Activated B cell treated with CpG ODN at 0.5 μM for 24 hours (primary cell): Measurements from ENCODE around the gene UBQLN4. TPM values are rescaled to one million over a fixed set of nuclear protein-coding genes. Genes with fewer than 3 reads are reported as not detected.

ENCODE experiments used
- ATAC-seq: fragments of 200-7000 bp; cut with Tn5 transposase; one replicate; pipeline ENCODE4 v1.10.0; 2021; ENCODE audit warnings: low read depth, mild to moderate bottlenecking, moderate library complexity
- CTCF ChIA-PET: fragments of 350-600 bp; sonication (Branson Sonifier 250); formaldehyde crosslinking; loops from one replicate; lab custom pipeline; 2021; ENCODE audit warnings: antibody characterized with exemption; lab: Charles Lee
- POLR2A ChIA-PET: fragments of 350-600 bp; sonication (Branson Sonifier 250); formaldehyde crosslinking; loops from one replicate; lab custom pipeline; 2021; ENCODE audit warnings: antibody characterized with exemption; lab: Charles Lee
- DNase-seq: peaks from one replicate; pipeline ENCODE4 v3.0.0; 2022
- H3K27ac Mint-ChIP-seq: one replicate; pipeline ENCODE4 v1.8.0; 2020; ENCODE audit warnings: mixed read lengths
- H3K27me3 Mint-ChIP-seq: one replicate; pipeline ENCODE4 v1.8.0; 2021; ENCODE audit warnings: mixed read lengths
- H3K36me3 Mint-ChIP-seq: one replicate; pipeline ENCODE4 v1.8.0; 2021; ENCODE audit warnings: low read depth, mixed read lengths
- H3K4me1 Mint-ChIP-seq: one replicate; pipeline ENCODE4 v1.8.0; 2021; ENCODE audit warnings: mixed read lengths
- H3K4me3 Mint-ChIP-seq: one replicate; pipeline ENCODE4 v1.8.0; 2020; ENCODE audit warnings: mild to moderate bottlenecking, mixed read lengths
- H3K9me3 Mint-ChIP-seq: one replicate; pipeline ENCODE4 v1.8.0; 2020; ENCODE audit warnings: mixed read lengths
- intact Hi-C: fragments of 100-400 bp; cut with micrococcal nuclease; formaldehyde crosslinking; loops from one replicate; pipeline ENCODE4 v1.15.1; 2024
- total RNA-seq: library from RNA; stranded (reverse); gene quantifications from 2 replicates; pipeline ENCODE4 v1.2.3, GENCODE V29; 2022
- TF ChIP-seq, protein P1 (sequence below): fragments of 200-600 bp; IDR thresholded peaks from one replicate; pipeline ENCODE4 v1.8.0; 2022; ENCODE audit warnings: antibody characterized with exemption, mild to moderate bottlenecking

UBQLN4 gene
- total RNA-seq, 1 donor from 2014 or later: 28.1 TPM

DNA sequence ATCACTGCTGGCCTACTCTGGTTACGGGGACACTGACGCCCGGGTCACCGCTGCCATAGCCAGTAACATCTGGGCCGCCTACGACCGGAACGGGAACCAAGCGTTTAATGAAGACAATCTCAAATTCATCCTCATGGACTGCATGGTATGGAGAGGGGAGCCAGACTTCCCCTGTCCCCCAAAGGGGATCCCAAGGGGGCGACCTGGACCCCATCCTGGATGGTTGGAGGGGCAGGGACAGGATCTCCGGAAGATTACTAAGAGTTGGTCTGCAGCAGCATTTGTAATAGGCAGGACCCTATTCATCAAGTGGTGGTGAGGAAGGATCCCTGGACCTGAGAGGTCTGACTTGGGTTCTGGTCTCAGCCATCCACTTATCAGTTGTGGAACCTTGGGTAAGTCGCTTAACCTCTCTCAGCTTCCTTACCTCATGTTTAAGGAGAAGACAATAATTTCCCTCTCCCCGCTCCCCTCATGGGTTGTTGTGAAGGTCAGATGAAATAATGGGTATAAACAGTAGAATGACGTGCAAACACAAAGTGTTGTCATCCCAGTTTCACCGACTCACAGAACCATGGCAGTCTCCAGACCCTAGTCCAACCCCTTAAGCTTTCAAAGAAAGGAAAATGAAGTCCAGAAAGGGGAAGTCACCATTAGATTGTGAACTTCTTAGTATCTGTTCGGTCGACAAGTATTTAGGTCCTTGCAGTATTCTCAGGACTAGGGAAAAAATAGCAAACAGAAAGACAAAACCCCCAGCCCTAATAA, 1.9 kb upstream of the UBQLN4 start:
- TF ChIP-seq, protein P1, sequence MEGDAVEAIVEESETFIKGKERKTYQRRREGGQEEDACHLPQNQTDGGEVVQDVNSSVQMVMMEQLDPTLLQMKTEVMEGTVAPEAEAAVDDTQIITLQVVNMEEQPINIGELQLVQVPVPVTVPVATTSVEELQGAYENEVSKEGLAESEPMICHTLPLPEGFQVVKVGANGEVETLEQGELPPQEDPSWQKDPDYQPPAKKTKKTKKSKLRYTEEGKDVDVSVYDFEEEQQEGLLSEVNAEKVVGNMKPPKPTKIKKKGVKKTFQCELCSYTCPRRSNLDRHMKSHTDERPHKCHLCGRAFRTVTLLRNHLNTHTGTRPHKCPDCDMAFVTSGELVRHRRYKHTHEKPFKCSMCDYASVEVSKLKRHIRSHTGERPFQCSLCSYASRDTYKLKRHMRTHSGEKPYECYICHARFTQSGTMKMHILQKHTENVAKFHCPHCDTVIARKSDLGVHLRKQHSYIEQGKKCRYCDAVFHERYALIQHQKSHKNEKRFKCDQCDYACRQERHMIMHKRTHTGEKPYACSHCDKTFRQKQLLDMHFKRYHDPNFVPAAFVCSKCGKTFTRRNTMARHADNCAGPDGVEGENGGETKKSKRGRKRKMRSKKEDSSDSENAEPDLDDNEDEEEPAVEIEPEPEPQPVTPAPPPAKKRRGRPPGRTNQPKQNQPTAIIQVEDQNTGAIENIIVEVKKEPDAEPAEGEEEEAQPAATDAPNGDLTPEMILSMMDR: no peak
- POLR2A ChIA-PET: no interaction called here
- CTCF ChIA-PET: interaction anchor here (1.0 kb wide), 1 partner anchor 11 kb away, joined by 3 read pairs; no protein-coding TSS in a partner anchor
- no peak for DNase-seq
- no peak for ATAC-seq
- Mint-ChIP-seq H3K9me3 (no peaks in the 10 kb centered on the region), H3K27ac (peak overlapping the region; percentile 72), H3K4me1 (peaks cover 29% of the 10 kb centered on the region), H3K27me3 (no peaks in the 10 kb centered on the region), H3K36me3 (peaks cover 29% of the 10 kb centered on the region), H3K4me3 (peak overlapping the region; percentile 93)
- intact Hi-C loops: loop anchor here (2.0 to 10.0 kb wide), 2 partner anchors 43 to 801 kb away; partner anchors contain the start of gene ENTREP3

GRCh38 chr1:156054500-156055280, 1.1 kb upstream of the UBQLN4 start, which contains the start of gene LAMTOR2:
TSS of gene LAMTOR2 (plus strand) at chr1:156054782. CDS start at chr1:156054890, 108 bp downstream.
- peak; percentile 94 for DNase-seq
- intact Hi-C loops: loop anchor here (1.0 to 10.0 kb wide), 12 partner anchors 28 to 800 kb away; partner anchors contain the start of genes ARHGEF2, CCT3, ENTREP3 and KHDC4
- Mint-ChIP-seq H3K4me1 (peaks cover 29% of the 10 kb centered on the region), H3K27ac (peak within 1 kb of the TSS; percentile 97), H3K27me3 (no peaks in the 10 kb centered on the region), H3K9me3 (no peaks in the 10 kb centered on the region), H3K36me3 (peaks cover 35% of the 10 kb centered on the region), H3K4me3 (peak within 1 kb of the TSS; percentile 93)
- ATAC-seq: peak; percentile 73
- ChIA-PET CTCF (interaction anchor here (1.9 kb wide), 1 partner anchor 29 kb away, joined by 4 read pairs; no protein-coding TSS in a partner anchor), POLR2A (no interaction called here)
- TF ChIP-seq, protein P1: no peak

DNA sequence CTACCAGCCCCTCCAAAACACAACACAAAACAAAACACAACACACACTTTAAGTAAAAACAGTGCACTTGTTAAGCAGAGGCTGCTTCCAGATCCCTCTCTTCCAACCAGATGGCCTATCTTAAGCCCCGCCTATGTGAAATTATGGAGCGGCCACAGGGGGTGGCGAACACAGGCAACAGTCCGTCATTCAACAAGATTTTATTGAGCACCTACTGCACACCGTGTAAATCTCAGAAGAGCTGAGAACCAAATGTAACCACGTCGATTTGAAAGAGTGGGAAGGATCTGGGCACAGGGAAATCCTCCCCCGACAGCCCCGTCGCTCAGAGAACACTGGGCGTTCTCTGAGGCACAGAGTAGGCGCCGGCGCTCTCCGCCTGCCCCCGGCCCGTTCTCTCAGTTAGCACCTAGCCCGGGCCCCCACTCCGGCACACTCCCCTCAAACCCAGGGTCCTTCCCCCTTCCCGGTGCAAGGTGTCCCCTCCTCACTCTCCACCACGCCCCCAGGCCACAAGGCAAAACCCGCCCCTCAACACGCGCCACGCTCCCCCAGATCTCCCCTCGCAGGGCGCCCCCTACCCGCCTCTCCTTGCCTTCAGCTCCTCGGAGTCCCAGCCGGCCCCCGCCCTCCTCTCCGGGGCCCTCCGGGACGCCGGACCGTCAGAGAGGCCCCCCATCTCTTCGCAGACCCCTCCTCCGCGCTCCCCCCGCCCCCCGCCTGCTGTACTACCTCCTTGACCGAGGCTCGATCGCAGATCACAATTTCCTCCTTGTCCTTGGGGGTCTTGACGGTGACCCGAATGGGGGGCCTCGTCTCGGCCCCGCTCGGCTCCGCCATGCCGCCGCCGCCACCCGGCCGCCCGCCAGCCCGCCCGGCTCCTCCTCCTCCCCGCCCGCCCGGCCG, 483 bp downstream of the UBQLN4 start:
- no peaks in the 10 kb centered on the region for H3K9me3 Mint-ChIP-seq
- peak; percentile 35 for ATAC-seq
- intact Hi-C loops: loop anchor here (5.0 to 10.0 kb wide), 3 partner anchors 76 to 798 kb away; partner anchors contain the start of genes ARHGEF2, ENTREP3 and RIT1
- DNase-seq: peak; percentile 69
- ChIA-PET CTCF (interaction anchor here (1.2 to 1.9 kb wide), 2 partner anchors 13 to 28 kb away, joined by 3 to 4 read pairs; no protein-coding TSS in a partner anchor), POLR2A (interaction anchor here (0.6 to 1.4 kb wide), 8 partner anchors 32 to 390 kb away, joined by 3 to 7 read pairs (median 5); partner anchors contain the start of genes KHDC4 and SSR2)
- peak overlapping the region; percentile 90 for H3K4me3 Mint-ChIP-seq
- H3K36me3 Mint-ChIP-seq: peaks cover 43% of the 10 kb centered on the region
- H3K27me3 Mint-ChIP-seq: no peaks in the 10 kb centered on the region
- peak overlapping the region; percentile 66 for H3K27ac Mint-ChIP-seq
- TF ChIP-seq, protein P1: no peak
- H3K4me1 Mint-ChIP-seq: peaks cover 29% of the 10 kb centered on the region

DNA sequence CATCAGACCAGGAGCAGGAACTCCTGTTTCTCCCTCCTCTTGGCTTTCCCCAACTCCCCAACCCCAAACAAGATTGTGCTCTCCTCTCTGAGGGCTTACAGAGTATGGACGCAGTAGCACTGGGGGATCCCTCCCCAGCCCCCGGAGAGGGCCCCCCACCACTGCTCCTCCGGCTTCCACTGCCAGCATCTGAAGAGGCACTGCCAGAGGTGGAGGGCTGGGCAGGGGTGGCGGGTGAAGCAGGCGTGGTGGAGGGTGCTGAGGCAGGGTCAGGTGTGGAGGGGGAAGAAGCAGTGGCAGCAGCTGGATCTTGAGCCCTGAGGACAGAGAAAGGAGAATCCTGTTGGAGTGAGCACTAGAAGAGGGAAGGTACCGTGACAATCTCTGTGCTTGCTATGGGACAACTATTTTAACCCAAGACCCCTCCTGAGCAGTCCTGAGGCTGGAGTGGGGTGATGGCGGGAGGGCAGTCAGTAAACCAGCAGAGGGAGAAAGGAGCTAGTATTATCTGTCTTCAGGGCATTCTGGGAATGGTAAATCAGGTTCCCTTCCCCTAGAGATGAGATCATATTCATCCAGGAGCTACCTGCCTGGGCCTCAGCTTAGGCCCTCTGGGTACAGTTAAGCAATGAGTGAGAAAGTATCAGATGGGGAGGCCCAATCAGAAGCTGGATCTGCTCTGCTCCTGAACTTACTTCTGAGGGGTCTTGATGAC, 2.4 kb downstream of the UBQLN4 start:
- intact Hi-C loops: loop anchor here (5.0 to 10.0 kb wide), 3 partner anchors 74 to 796 kb away; partner anchors contain the start of genes ARHGEF2, ENTREP3 and RIT1
- ATAC-seq (no peak), DNase-seq (no peak)
- Mint-ChIP-seq H3K4me1 (peaks cover 24% of the 10 kb centered on the region), H3K27ac (no peak overlapping the region), H3K27me3 (no peaks in the 10 kb centered on the region), H3K4me3 (no peak overlapping the region), H3K36me3 (peaks cover 34% of the 10 kb centered on the region), H3K9me3 (no peaks in the 10 kb centered on the region)
- ChIA-PET CTCF (interaction anchor here (0.9 kb wide), 1 partner anchor 15 kb away, joined by 3 read pairs; no protein-coding TSS in a partner anchor), POLR2A (interaction anchor here (0.6 to 1.0 kb wide), 3 partner anchors 112 to 454 kb away, joined by 3 to 5 read pairs (median 4); no protein-coding TSS in a partner anchor)
- TF ChIP-seq, protein P1: no peak
